ENCODE results near the gene DNAJC24. TPM values are rescaled to one million over a fixed set of nuclear protein-coding genes. Genes with fewer than 3 reads are reported as not detected.

Gene DNAJC24
- total RNA-seq, 2 experiments from 2014 or later = 14.7 to 17.6 TPM

GRCh38 chr11:31422703-31423102 lies 53.0 kb downstream of the DNAJC24 start:
- DNase-seq (no peak), ATAC-seq (no peak)
- Mint-ChIP-seq H3K27me3 (no peaks in the 10 kb centered on the region), H3K27ac (no peak overlapping the region), H3K4me3 (no peak overlapping the region), H3K9me3 (ENCODE audit: low read depth) (no peaks in the 10 kb centered on the region), H3K36me3 (peaks cover 4% of the 10 kb centered on the region), H3K4me1 (no peaks in the 10 kb centered on the region)
- CTCF ChIA-PET = no interaction called here

- no peak for ATAC-seq
- DNase-seq = no peak
- Mint-ChIP-seq H3K9me3 (ENCODE audit: low read depth) (no peaks in the 10 kb centered on the region), H3K36me3 (peaks cover 8% of the 10 kb centered on the region), H3K4me1 (no peaks in the 10 kb centered on the region), H3K27me3 (no peaks in the 10 kb centered on the region), H3K4me3 (no peak overlapping the region), H3K27ac (no peak overlapping the region)
- CTCF ChIA-PET = no interaction called here
Observed at GRCh38 chr11:31424652-31425051, 55.0 kb downstream of the DNAJC24 start.

GRCh38 chr11:31433851-31434250 lies 64.2 kb downstream of the DNAJC24 start:
- CTCF ChIA-PET = no interaction called here
- Mint-ChIP-seq H3K4me3 (no peak overlapping the region), H3K36me3 (peaks cover 15% of the 10 kb centered on the region), H3K9me3 (ENCODE audit: low read depth) (no peaks in the 10 kb centered on the region), H3K27me3 (no peaks in the 10 kb centered on the region), H3K4me1 (peaks cover 9% of the 10 kb centered on the region), H3K27ac (no peak overlapping the region)
- ATAC-seq = no peak
- DNase-seq = no peak

- no peak overlapping the region for H3K4me3 Mint-ChIP-seq
- H3K4me1 Mint-ChIP-seq = peaks cover 9% of the 10 kb centered on the region
- no peaks in the 10 kb centered on the region for H3K9me3 Mint-ChIP-seq (ENCODE audit: low read depth)
- CTCF ChIA-PET = no interaction called here
- no peak overlapping the region for H3K27ac Mint-ChIP-seq
- H3K27me3 Mint-ChIP-seq = no peaks in the 10 kb centered on the region
- H3K36me3 Mint-ChIP-seq = peaks cover under 1% of the 10 kb centered on the region
- DNase-seq (no peak), ATAC-seq (no peak)
Observed at GRCh38 chr11:31437742-31438435, 68.2 kb downstream of the DNAJC24 start.

DNA sequence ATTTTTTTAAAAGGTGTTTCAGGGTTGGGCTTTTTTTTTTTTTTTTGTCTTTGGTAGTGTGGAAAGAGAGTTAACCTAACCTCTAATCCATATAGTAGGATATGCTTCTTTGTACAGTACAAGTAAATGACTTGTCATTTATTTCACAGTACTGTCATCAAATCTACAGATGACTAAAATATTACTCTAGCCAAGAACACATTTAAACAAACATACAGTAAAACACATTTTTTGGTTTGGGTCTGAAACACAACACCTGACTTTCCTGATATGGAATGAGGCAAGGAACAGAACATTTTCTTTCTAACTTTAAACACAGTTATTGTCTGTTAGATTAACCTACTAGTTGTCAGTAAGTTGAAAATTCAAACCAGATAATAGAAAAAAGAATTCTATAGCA lies 71.6 kb downstream of the DNAJC24 start:
- peaks cover 3% of the 10 kb centered on the region for H3K36me3 Mint-ChIP-seq
- no peak for ATAC-seq
- no peak overlapping the region for H3K27ac Mint-ChIP-seq
- no peaks in the 10 kb centered on the region for H3K9me3 Mint-ChIP-seq (ENCODE audit: low read depth)
- CTCF ChIA-PET = no interaction called here
- H3K4me1 Mint-ChIP-seq = peaks cover 9% of the 10 kb centered on the region
- H3K27me3 Mint-ChIP-seq = no peaks in the 10 kb centered on the region
- no peak for DNase-seq
- H3K4me3 Mint-ChIP-seq = no peak overlapping the region

GRCh38 chr11:31442086-31442485 lies 72.4 kb downstream of the DNAJC24 start:
- CTCF ChIA-PET = no interaction called here
- Mint-ChIP-seq H3K27ac (no peak overlapping the region), H3K36me3 (peaks cover 8% of the 10 kb centered on the region), H3K9me3 (ENCODE audit: low read depth) (no peaks in the 10 kb centered on the region), H3K27me3 (no peaks in the 10 kb centered on the region), H3K4me1 (peaks cover 9% of the 10 kb centered on the region), H3K4me3 (no peak overlapping the region)
- no peak for DNase-seq
- ATAC-seq = no peak

DNA sequence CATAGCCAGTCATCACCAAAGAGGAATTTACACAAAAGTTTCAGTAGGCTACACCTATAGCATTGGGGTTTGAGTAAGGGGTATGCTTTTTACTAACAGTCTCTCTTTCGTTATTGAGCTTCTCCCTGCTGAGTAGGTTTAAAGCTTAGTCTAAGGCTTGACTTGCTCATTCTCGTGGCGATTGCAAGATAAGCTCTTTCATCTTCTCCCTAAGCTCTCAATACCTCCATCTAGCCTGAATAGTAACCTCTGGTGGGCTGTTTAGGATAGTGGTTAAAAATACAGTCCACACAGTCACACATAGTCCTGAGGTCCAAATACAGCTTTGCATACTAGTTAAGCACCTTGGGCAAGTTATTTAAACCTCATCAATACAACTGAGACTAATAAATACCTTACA lies 74.1 kb downstream of the DNAJC24 start:
- ATAC-seq (no peak), DNase-seq (no peak)
- CTCF ChIA-PET = interaction anchor here (0.9 kb wide), 1 partner anchor 13 kb away, joined by 3 read pairs; no protein-coding TSS in a partner anchor
- Mint-ChIP-seq H3K4me3 (no peak overlapping the region), H3K27ac (no peak overlapping the region), H3K36me3 (peaks cover 17% of the 10 kb centered on the region), H3K27me3 (no peaks in the 10 kb centered on the region), H3K4me1 (no peaks in the 10 kb centered on the region), H3K9me3 (ENCODE audit: low read depth) (no peaks in the 10 kb centered on the region)

GRCh38 chr11:31445621-31446020 lies 76.0 kb downstream of the DNAJC24 start:
- H3K27ac Mint-ChIP-seq = no peak overlapping the region
- H3K9me3 Mint-ChIP-seq (ENCODE audit: low read depth) = no peaks in the 10 kb centered on the region
- ATAC-seq (no peak), DNase-seq (no peak)
- H3K27me3 Mint-ChIP-seq = no peaks in the 10 kb centered on the region
- no peak overlapping the region for H3K4me3 Mint-ChIP-seq
- no peaks in the 10 kb centered on the region for H3K4me1 Mint-ChIP-seq
- CTCF ChIA-PET = no interaction called here
- H3K36me3 Mint-ChIP-seq = peaks cover 20% of the 10 kb centered on the region

GRCh38 chr11:31449040-31449439 lies 79.4 kb downstream of the DNAJC24 start:
- Mint-ChIP-seq H3K4me3 (no peak overlapping the region), H3K36me3 (peaks cover 32% of the 10 kb centered on the region), H3K4me1 (no peaks in the 10 kb centered on the region), H3K27me3 (no peaks in the 10 kb centered on the region), H3K27ac (no peak overlapping the region), H3K9me3 (ENCODE audit: low read depth) (no peaks in the 10 kb centered on the region)
- no peak for ATAC-seq
- DNase-seq = no peak
- CTCF ChIA-PET = no interaction called here

GRCh38 chr11:31450841-31451240 lies 81.2 kb downstream of the DNAJC24 start:
- CTCF ChIA-PET = no interaction called here
- no peak overlapping the region for H3K4me3 Mint-ChIP-seq
- no peak for DNase-seq
- no peaks in the 10 kb centered on the region for H3K4me1 Mint-ChIP-seq
- no peak for ATAC-seq
- H3K36me3 Mint-ChIP-seq = peaks cover 36% of the 10 kb centered on the region
- H3K27ac Mint-ChIP-seq = no peak overlapping the region
- H3K27me3 Mint-ChIP-seq = no peaks in the 10 kb centered on the region
- no peaks in the 10 kb centered on the region for H3K9me3 Mint-ChIP-seq (ENCODE audit: low read depth)

DNA sequence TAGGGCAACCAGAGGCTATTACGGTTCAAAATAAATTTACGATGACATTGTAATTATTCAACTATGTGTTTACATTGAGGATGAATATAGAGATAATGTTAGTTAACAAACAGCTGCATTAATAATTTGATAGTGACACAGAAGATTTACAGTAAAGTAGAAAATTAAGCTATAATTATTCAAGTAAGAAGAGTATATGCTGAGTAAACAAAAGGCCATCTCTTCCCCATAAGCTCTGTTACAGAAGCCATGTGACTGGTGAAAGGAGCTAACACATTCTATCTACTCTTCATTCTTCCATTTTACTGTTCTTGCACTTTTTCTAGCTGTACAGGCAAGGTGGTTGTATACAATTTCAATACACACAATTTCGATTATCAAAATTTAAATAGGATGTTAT lies 85.5 kb downstream of the DNAJC24 start:
- CTCF ChIA-PET = no interaction called here
- Mint-ChIP-seq H3K36me3 (peaks cover 18% of the 10 kb centered on the region), H3K27me3 (no peaks in the 10 kb centered on the region), H3K9me3 (ENCODE audit: low read depth) (no peaks in the 10 kb centered on the region), H3K4me1 (no peaks in the 10 kb centered on the region), H3K27ac (no peak overlapping the region), H3K4me3 (no peak overlapping the region)
- ATAC-seq (no peak), DNase-seq (no peak)

DNA sequence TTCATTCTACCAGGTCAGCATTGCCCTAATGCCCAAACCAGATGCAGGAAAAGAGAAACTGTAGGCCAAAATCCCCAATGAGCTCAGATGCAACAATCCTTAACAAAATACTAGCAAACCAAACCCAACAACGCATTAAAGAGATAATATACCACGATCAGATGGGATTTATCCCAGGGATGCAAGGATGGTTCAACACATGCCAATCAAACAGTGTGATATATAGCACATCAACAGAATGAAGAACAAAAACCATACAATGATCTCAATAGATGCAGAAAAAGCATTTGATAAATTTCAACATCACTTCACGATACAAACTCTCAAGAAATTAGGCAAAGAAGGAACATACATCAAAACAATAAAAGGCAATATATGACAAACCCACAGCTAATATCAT lies 94.8 kb downstream of the DNAJC24 start:
- H3K4me3 Mint-ChIP-seq = no peak overlapping the region
- H3K36me3 Mint-ChIP-seq = peaks cover 30% of the 10 kb centered on the region
- no peak overlapping the region for H3K27ac Mint-ChIP-seq
- DNase-seq (no peak), ATAC-seq (no peak)
- H3K9me3 Mint-ChIP-seq (ENCODE audit: low read depth) = peaks cover 9% of the 10 kb centered on the region
- no peaks in the 10 kb centered on the region for H3K27me3 Mint-ChIP-seq
- CTCF ChIA-PET = no interaction called here
- H3K4me1 Mint-ChIP-seq = no peaks in the 10 kb centered on the region

GRCh38 chr11:31474083-31474482 lies 104.4 kb downstream of the DNAJC24 start:
- H3K4me3 Mint-ChIP-seq = no peak overlapping the region
- peaks cover 8% of the 10 kb centered on the region for H3K36me3 Mint-ChIP-seq
- DNase-seq (no peak), ATAC-seq (no peak)
- CTCF ChIA-PET = no interaction called here
- H3K27me3 Mint-ChIP-seq = no peaks in the 10 kb centered on the region
- H3K4me1 Mint-ChIP-seq = no peaks in the 10 kb centered on the region
- H3K27ac Mint-ChIP-seq = no peak overlapping the region
- H3K9me3 Mint-ChIP-seq (ENCODE audit: low read depth) = no peaks in the 10 kb centered on the region

GRCh38 chr11:31477528-31478222 lies 108.0 kb downstream of the DNAJC24 start:
- no peaks in the 10 kb centered on the region for H3K27me3 Mint-ChIP-seq
- H3K9me3 Mint-ChIP-seq (ENCODE audit: low read depth) = no peaks in the 10 kb centered on the region
- H3K27ac Mint-ChIP-seq = no peak overlapping the region
- H3K4me1 Mint-ChIP-seq = no peaks in the 10 kb centered on the region
- ATAC-seq (no peak), DNase-seq (no peak)
- CTCF ChIA-PET = no interaction called here
- H3K4me3 Mint-ChIP-seq = no peak overlapping the region
- peaks cover 5% of the 10 kb centered on the region for H3K36me3 Mint-ChIP-seq
